GM21717 (cell line): ENCODE results near the gene CLIC5.

ENCODE experiments used
- ATAC-seq: cut with Tn5 transposase; IDR thresholded peaks from one replicate; pipeline ENCODE4 v1.9.1; 2021; ENCODE audit warnings: mild to moderate bottlenecking, moderate library complexity; ENCODE audit not compliant: unreplicated experiment

CLIC5 gene

DNA sequence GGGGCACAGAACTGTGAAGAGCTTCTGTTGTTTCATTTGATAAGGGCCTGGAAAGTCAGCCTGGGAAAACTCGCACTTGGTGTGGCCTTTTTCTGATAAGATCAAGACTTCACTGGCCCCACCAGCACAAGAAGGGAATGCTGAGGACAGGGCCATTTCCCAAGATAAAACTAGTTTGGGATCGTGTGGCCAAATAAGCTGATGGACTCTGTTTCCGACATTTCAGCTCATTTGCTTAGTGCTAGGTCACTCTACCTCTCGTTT is 116.0 kb downstream of the CLIC5 start:
- no peak for ATAC-seq

DNA sequence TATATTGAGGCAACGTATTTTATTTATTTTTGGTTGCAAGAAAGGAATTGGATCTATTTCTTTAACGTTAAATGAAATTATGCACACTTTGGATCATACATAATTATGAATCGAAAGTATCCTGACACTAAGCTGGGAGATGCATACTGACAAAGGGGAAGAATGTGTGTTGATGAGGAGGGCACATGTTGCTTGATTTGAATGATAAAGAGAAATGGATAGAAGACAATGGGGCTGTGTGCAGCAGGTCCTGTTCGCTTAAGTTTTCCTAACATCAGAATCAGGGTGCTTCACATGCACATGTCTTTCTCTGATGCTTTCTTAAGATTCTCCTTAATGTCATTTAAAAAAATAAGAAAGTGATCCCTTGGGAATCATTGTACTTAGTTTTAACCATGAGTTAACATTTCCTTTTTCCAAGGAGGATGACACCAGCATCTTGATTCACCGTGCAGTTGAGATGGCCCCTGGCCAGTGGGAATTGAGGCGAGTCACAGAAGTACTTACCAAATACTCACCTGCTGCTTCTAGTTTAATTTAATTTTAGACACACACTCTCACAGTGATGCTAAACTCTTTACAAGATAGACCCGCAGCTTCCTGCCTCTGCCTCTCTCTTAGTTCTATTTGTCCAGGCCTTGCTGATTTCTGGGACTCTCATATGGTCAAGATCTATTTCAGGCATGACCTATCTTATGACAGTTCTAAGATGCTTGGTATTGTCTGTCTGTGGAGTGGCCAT is 116.5 kb downstream of the CLIC5 start:
- no peak for ATAC-seq

DNA sequence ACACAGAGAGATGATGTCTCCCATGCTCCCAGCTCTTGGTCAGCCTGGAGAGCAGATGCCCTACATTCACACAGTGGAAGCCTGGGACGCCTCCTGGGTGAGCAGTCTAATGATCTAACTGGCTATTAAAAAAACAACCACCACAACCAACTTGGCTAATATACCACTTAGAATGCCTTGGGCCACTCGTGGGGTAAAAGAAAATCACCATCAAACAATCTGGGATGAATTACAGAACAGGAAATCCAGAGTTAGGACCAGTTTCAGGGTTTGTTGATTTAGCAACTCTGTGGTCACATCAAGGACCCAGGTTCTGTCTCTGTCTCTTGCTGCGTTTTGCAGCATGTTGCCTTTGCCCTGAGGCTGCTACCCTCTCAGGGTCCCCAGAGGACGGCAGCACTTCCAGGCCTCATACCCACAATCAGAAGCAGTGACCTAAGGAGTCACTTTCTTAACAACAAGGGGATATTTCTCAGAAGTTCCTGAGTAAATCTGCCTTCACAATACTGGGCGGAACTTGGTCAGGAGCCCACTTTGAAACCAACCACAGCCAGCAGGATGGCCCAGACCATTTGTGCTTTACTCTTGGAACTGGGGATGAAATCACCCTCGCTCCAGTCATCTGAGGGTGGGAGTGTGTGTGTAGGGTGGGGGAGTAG is 118.7 kb downstream of the CLIC5 start:
- no peak for ATAC-seq

DNA sequence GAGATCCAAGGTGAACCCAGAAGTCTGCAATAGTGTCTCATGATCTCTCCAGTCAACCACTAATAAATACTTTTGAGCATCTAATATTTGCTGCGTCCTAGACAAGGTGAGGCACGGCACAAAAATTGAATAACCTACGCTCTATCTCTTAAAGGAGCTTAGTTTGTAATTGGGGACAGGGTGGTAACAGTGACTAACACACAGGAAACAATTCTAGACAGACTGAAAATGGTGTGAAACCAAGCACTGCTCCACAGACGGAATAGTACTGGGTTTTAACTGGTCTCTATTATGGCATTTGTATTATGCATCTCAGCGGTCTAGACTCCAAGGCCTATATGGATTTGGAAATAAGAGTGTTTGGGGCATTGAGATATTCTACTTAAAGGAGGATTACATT is 120.1 kb downstream of the CLIC5 start:
- no peak for ATAC-seq

DNA sequence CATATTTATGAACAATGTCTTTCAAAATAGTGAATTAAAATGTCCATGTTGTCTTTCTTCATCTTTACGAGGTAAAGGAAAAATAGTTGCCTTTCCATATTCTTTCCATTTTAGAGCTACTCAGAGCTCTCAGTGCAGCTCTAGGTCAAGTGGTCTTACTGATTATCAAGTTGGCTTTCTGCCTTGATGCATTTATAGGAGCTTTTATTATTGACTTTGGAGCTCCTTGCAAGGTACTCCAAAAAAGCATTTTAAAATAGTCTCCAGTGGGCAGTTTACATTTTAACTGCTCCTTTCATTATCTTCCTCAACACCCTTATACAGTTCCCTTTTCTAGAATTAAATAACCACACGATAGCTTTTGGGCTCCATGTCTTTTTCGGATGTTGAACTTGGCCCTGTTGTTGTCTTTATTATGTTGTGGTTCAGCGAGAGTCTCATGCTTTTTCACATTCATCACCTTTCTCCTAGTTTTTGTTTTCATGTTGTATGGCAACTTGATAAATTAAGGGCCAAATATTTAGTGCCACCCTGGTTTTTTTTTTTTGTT is 122.9 kb downstream of the CLIC5 start:
- no peak for ATAC-seq

DNA sequence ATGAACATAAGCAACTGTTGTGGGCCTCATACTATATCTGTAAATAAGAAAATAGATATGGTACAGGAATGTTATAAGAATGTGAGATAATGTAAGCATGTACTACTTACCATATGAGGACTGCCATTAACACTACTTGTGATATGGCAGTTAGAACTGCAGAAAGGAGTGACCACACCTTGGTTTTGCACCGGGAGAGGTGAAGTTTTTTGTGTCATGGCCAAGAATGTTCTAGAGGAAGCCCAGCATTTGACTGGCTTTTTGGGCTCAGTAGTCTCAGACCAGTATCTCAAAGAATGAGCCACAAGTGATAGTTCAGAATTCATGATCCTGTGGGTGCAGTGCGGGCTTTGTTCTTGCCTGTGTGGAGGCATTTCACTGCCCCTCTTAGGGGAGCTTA is 123.5 kb downstream of the CLIC5 start:
- ATAC-seq: no peak

DNA sequence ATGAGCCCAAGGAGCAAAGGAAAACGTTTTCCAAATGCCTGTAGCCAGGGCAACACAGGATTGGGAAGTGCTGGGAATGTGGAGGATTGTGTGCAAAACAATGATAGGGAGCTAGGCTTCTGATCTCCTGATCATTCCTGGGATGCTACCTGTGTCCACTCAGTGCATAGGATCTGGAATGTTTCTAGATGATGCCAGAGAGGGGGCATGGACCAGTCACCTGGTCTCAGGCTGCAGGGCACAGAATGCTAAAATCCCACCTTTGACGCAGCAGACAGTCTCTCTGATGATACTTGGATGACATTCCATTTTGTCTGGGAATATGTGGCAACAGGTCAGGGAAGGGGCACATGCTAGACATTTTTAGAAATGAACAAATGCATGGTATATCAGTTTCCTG is 128.9 kb downstream of the CLIC5 start:
- ATAC-seq: no peak

DNA sequence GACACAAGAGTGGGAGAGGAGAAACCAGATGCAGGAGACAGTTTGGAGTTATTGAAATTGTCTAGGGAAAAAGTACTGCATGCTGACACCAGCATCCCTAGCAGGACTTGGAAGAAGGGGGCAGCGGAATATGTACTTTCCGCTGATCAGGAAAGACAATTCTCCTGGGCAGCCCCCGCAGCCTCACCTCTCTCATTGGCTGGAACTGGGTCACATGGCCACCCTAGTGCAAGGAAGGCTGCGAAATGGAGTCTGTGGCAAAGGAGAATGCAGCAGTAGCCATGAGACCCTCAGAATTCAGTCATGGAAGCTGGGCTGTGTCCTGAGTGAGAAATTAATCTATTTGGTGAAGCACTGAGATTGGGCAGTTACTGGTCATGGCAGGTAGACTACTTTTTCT is 131.3 kb downstream of the CLIC5 start:
- no peak for ATAC-seq

DNA sequence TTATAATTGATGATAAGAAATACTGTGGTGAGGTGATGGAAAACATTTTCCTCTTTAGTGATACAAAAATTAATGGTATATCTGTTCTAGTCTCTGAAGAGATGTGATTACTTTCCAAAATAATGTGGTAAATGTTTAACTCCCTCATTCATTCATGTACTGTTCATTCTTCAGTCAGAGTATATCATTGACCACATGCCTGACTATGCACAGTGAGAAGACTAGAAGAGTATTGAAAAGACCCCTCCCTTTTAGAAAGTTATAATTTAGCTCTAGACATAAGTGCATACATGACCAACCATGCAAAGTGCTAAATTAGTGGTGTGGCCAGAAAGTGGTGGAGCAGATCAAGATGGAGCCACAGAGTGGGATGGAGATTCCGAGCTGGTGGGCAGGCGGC is 133.0 kb downstream of the CLIC5 start:
- no peak for ATAC-seq

DNA sequence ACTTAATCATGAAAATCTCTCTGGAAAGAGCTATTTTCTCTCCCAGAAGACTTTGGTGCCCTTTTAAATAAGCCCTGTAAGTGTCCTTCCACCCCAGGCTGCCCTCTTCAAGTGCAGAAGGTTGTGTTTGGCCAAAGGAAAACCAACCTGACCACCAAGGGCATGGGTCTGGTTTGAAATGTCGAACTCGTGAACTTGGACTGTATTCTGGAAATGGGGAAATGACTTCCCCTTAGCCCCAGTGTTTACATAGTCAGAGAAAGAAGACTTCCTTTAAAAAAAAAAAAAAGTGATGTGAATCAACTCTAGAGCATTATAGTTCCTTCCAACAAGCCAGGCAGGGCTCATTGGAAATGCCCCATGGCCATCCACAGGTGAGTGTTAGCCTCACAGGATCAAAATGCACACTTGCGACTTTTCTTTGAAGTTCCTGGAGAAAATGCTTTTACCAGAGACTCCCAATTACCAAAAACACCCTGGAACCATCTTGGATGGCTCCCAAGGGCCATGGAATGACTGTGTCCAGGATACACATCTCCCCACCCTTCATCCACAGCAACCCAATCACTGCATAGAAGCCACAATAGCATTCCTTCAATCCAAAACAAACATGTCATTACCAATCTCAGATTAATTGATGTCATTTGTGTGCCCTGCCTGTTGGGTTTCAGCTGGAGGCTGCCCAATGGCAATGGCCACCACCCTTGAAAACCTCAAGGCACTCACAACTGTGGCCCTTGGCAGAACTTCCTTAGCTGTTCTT is 133.8 kb downstream of the CLIC5 start:
- no peak for ATAC-seq

DNA sequence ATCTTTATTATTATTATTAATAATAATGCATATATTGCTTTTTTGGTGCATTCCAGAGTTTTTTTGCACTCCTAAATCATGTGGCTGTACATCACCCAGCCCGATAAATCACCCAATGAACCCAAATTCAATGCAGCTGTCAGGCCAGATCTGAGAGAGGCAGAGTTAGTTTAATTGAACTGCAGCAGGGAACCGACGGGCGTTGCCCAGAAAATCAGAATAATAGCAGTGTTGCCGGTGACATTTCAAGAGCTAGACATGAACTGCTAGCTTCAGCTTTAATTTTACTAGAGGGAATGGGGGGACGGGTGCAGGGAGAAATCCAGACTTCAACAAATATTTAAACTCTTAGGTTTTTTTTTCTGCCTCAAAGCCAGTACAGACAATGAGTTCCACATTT is 135.0 kb downstream of the CLIC5 start:
- no peak for ATAC-seq

DNA sequence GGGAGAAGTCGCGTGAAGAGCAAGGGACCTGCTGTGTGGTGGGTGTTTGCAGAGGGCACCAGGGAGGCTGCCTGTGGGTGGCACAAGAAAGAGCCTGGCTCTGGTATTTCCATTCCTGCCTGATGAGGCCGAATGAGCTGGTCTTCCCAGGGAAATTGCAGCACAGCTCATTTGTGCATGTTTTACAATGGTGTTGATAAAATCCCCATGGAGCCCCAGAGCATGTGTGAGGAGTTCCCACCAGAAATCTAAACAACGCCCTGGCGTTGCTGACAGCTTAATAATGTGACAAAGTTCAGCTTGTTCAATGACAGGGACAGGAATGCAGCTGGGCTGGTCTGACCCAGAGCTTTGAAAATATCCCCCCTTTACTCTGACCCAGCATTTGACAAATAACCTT is 135.5 kb downstream of the CLIC5 start:
- ATAC-seq: no peak

DNA sequence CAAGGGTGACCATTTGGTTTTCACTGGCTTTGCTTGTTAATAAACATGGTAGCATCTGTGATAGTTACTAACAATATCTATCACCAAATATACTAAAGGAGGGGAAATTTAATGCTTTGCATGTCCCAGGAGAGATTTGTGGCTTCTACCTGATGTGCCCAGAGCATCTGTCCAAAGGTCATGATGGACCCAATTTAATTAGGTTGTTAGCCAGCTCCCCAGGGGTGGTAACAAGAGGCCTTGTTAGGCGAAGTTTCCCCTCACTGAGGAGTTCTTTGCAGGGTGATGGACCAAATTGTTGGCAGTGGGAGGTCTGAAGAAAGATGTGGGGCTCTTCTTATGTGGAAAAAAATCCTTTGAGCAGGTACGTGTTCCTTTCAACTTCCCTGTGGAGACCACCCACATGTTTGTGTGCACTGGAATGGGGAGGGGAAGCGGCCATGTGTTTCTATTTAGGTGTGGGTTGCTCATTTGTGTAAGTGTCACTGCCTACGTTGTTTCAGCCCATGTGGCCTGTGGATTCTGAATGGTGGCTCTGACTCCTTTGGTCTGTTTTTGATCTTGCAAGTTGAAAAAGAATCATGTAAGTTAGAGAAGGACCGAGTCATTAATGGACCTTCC is 137.6 kb downstream of the CLIC5 start:
- ATAC-seq: no peak

DNA sequence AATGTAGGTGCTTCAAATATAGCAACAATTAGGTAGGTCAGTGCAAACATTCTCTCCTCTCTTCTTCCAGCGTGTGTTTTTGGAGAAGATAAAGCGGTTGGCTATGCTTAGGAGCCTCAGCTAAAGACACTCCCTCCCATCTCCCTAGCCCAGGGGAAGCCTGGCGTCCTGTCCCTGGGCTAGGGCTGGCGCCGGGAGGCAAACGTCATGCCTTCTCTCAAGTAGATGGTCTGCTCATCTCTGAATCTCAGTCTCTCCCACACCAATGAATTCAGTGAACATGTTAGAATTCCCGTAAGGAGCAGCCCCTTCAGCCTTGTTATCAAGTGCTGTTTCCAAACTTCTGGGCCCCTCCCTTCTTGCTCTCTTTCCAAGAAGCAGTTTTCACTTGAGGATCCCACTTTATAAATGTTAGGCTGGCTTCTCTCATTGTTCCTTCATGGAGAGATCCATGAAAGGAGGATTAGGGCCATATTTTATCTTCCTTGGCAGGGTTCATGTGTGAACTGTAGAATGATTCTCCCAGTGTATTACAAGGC is 142.8 kb downstream of the CLIC5 start:
- ATAC-seq: no peak

DNA sequence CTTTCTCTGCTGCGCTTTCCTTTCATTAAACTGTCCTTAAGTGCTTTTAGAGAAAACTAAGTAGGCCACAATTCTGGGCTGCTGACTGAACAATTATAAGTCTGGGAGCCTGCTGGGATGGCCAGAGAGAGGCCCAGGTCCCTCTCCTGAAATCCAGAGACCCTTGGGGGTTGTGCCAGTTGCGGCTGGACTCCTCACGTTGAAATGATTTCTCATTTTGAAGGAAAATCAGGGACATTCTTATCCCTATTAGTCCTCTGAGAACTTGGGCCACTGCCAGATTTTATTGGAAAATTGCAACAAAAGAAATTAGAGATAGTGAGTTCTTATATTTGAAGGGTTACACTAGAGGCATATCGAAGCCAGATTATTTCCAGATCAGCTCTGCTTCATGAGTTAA is 145.1 kb downstream of the CLIC5 start:
- no peak for ATAC-seq

DNA sequence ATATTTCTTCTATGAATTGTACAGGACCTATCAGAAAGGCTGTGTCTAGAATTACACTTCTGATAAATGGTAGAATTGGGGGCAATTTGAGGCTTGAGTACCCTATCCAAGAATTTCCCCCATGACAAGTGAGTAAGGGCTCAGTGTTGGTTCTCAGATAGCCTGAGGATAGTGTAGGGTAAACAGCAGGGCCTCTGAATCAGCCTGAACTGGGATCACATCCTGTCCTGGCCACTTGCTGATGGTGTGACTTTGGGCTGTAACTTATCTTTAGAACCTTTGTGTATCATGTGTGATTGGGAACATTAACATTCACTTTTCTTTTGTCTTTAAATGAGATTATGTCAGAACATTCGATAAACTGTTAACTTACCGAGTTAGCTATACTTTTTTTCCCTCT is 151.0 kb downstream of the CLIC5 start:
- ATAC-seq: no peak

DNA sequence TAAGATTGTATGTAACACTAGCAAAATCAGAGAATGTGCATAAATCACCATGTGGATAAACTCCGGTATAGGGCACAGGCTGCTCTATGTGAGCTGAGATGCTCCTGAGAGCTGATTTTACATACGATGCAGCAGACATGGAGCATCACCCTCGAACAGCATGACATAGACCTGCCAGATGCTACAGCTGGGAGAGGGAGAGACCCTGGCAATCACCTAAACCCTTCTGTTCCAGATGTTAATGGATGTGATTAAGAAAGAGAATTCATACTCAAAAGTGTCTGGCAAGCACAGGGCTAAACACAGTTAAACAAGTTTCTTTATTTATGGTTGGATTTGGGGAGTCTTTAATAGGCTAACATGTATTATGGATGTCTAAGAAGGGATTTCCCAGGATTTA is 157.0 kb downstream of the CLIC5 start:
- ATAC-seq: no peak

DNA sequence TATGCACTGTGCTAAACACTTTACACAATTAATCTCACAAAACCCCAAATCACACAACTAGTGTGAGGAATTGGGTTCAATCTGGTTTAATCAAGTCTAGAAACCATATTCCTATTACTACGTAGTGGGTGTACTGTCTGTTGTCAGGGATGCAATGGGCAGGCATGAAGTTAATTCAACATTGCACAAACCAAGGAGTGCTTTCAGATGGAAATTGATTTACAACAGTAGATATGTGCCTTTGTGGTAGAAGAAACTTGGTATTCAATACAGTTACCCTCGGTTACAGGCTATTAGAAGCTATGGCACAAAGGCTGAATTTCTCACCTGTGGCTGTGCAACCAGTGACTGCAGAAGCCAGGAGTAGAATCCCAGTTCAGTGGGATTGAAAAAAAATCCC is 157.8 kb downstream of the CLIC5 start:
- no peak for ATAC-seq

DNA sequence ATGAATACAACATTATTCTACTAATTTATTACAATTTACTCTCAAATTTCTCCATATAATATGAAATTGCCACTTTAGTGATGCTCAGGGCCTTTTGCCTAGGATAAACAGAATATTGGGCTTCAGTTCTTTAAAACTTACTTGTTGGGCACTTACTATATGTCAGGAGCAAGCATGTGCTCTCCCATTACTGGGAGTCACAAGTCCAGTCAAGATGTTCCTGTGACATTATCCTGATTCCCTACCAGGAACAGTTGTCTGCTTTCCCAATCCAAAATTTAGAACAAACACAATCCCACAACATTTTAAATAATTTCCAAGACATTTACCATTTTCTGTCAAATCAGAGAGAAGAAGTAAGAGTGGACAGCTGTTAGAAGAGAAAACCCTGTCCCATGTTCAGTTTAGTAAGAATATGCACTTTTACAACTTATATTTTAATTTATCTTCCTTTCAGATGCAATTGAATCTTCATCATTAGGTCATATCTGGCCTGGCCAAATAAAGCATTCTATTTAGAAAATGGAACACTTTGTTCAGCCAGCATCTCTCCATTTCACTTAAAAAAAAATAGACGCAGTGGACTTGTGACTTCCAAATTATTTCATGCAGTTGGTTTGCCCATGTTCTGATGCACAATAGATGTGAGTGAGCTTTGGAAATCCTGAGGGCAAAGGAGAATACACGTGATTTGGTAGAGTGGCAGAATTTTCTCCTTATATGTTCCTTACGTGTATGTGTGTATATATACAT is 159.8 kb downstream of the CLIC5 start:
- no peak for ATAC-seq

DNA sequence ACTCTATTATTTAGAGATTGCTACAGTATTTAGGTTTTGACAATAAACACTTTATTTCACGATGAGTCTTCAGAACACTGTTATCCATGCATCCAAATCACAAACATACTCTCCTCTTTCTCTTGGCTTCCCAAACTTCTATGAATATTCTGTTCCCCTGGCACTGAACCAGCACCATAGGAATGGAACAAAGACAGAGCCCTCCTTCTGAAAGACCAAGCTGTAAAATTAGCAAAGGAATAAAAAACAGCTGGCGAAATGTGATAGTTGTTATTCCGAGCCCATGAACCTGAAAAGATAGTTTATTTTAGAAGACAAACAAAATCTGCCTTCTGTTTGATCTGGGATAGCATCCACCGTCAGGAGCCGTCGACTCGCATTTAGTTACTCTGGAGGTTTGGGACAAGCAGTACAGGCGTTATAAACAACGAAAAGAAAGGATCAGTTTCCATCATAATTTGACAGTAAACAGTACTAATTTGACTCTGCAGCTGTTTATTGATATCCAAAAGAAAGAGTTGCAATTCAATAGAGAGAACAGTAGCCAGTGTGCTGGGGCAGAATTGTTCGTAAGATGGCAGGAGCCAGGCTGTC is 161.4 kb downstream of the CLIC5 start:
- ATAC-seq: no peak
